Activated T-helper 9 cell treated with anti-CD3 and anti-CD28 coated beads, Interleukin-2, amount 50 U/mL, for 16 hours (primary cell): ENCODE results near the gene ILDR1.

Experiments
- DNase-seq: peaks from one replicate; pipeline ENCODE4 v3.0.0-alpha.2; 2020; ENCODE audit warnings: low read depth

ILDR1 gene

GRCh38 chr3:122019493-122019892, 2.6 kb downstream of the ILDR1 start:
- DNase-seq: no peak

GRCh38 chr3:122014741-122015140, 7.3 kb downstream of the ILDR1 start:
- no peak for DNase-seq

- DNase-seq: no peak
Observed at GRCh38 chr3:122013448-122013925, 8.6 kb downstream of the ILDR1 start.

- no peak for DNase-seq
Observed at GRCh38 chr3:122012821-122013220, 9.2 kb downstream of the ILDR1 start.

- DNase-seq: no peak
Observed at GRCh38 chr3:122011396-122011795, 10.7 kb downstream of the ILDR1 start.

GRCh38 chr3:122010506-122010905, 11.5 kb downstream of the ILDR1 start:
- no peak for DNase-seq

- DNase-seq: no peak
Observed at GRCh38 chr3:122008166-122008565, 13.9 kb downstream of the ILDR1 start.

- DNase-seq: no peak
Observed at GRCh38 chr3:122006267-122006666, 15.8 kb downstream of the ILDR1 start.

GRCh38 chr3:122004991-122005565, 17.0 kb downstream of the ILDR1 start:
- no peak for DNase-seq

GRCh38 chr3:122004107-122004506, 17.9 kb downstream of the ILDR1 start:
- DNase-seq: no peak

GRCh38 chr3:122003606-122004005, 18.4 kb downstream of the ILDR1 start:
- DNase-seq: no peak

- DNase-seq: no peak
Observed at GRCh38 chr3:122003112-122003511, 18.9 kb downstream of the ILDR1 start.

- no peak for DNase-seq
Observed at GRCh38 chr3:122002611-122003010, 19.4 kb downstream of the ILDR1 start.

- no peak for DNase-seq
Observed at GRCh38 chr3:122001892-122002291, 20.2 kb downstream of the ILDR1 start.

- DNase-seq: no peak
Observed at GRCh38 chr3:122000936-122001605, 21.0 kb downstream of the ILDR1 start.

GRCh38 chr3:121999931-122000330, 22.1 kb downstream of the ILDR1 start:
- DNase-seq: no peak

- no peak for DNase-seq
Observed at GRCh38 chr3:121998611-121999473, 23.2 kb downstream of the ILDR1 start.

GRCh38 chr3:121998030-121998580, 23.9 kb downstream of the ILDR1 start:
- no peak for DNase-seq

- DNase-seq: no peak
Observed at GRCh38 chr3:121997372-121997771, 24.7 kb downstream of the ILDR1 start.

- no peak for DNase-seq
Observed at GRCh38 chr3:121996441-121996840, 25.6 kb downstream of the ILDR1 start.

GRCh38 chr3:121995161-121996137, 26.6 kb downstream of the ILDR1 start:
- no peak for DNase-seq
